ENCODE data around the gene CCN2.
"Not testable (repeated sequence)": the region's sequence is repeated elsewhere in the genome, so short reads cannot be mapped to it uniquely, and the experiment has no call there.

DNA sequence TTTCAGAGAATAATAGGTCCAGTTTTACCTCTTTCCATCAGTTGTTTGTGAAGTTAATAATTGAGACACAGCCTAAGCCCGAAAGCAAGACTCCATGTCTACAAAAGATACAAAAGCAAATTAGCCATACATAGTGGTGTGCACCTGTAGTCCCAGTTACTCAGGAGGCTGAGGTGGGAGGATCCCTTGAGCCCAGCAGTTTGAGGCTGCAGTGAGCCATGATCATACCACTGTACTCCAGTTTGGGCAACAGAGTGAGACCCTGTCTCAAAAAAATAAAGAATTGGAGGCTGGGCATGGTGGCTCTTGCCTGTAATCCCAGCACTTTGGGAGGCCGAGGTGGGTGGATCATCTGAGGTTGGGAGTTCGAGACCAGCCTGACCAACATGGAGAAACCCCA, 42.4 kb downstream of the CCN2 start:
- not testable (repeated sequence) for TF ChIP-seq CTCF (IDR thresholded peaks at IDR 0.05; ENCODE audit: insufficient read depth, low read depth, low read length); EZH2 (IDR thresholded peaks at IDR 0.05; ENCODE audit: insufficient read depth, low read length)
